ENCODE results near the gene MAGIX. TPM values are rescaled to one million over a fixed set of nuclear protein-coding genes. Genes with fewer than 3 reads are reported as not detected.

The MAGIX gene
- total RNA-seq, 4 donors from 2014 or later, result 0.77 to 12.4 (median 5.2) TPM

GRCh38 chrX:49184294-49185281 lies 22.0 kb downstream of the MAGIX start:
- Histone ChIP-seq H3K27me3 (no peaks in the 10 kb centered on the region), H3K9me3 (no peaks in the 10 kb centered on the region), H3K4me1 (no peaks in the 10 kb centered on the region), H3K27ac (peak overlapping the region; percentile 76 to 88), H3K4me3 (peak overlapping the region; percentile 28 to 33), H3K36me3 (no peaks in the 10 kb centered on the region)
- peak; percentile 95 to 97 for DNase-seq
- intact Hi-C loops (cut with DNase I; ENCODE audit: low total_unique reads), result no loop called here
- TF ChIP-seq POLR2A (IDR thresholded peaks at IDR 0.05), result peak; percentile 75 to 83
- no peak for TF ChIP-seq CTCF (IDR thresholded peaks at IDR 0.05)

- peak within 1 kb of the TSS; percentile 74 to 88 for H3K27ac ChIP-seq
- no peaks in the 10 kb centered on the region for H3K9me3 ChIP-seq
- DNase-seq, result peak; percentile 79 to 81
- intact Hi-C loops (cut with DNase I; ENCODE audit: low total_unique reads), result no loop called here
- H3K4me3 ChIP-seq, result peak within 1 kb of the TSS; percentile 33 to 45
- H3K27me3 ChIP-seq, result no peaks in the 10 kb centered on the region
- H3K4me1 ChIP-seq, result no peaks in the 10 kb centered on the region
- peak; percentile 67 to 72 for TF ChIP-seq POLR2A (IDR thresholded peaks at IDR 0.05)
- peak in 3 of 4 experiments; percentile 15 to 39 (median 25) for TF ChIP-seq CTCF (IDR thresholded peaks at IDR 0.05)
- no peaks in the 10 kb centered on the region for H3K36me3 ChIP-seq
Measured at GRCh38 chrX:49186125-49187027, 23.8 kb downstream of the MAGIX start, which contains the start of gene PRICKLE3. TSS of gene PRICKLE3 (minus strand) at chrX:49186373. CDS start at chrX:49186297, 76 bp downstream.

GRCh38 chrX:49187028-49187394 lies 24.5 kb downstream of the MAGIX start:
- TF ChIP-seq POLR2A (IDR thresholded peaks at IDR 0.05), result no peak
- no peak for TF ChIP-seq CTCF (IDR thresholded peaks at IDR 0.05)
- intact Hi-C loops (cut with DNase I; ENCODE audit: low total_unique reads), result no loop called here
- Histone ChIP-seq H3K4me1 (no peaks in the 10 kb centered on the region), H3K27me3 (no peaks in the 10 kb centered on the region), H3K36me3 (no peaks in the 10 kb centered on the region), H3K4me3 (no peak overlapping the region), H3K27ac (peak overlapping the region; percentile 74 to 88), H3K9me3 (no peaks in the 10 kb centered on the region)
- DNase-seq, result no peak

- Histone ChIP-seq H3K9me3 (no peaks in the 10 kb centered on the region), H3K27me3 (no peaks in the 10 kb centered on the region), H3K4me3 (no peak overlapping the region), H3K36me3 (no peaks in the 10 kb centered on the region), H3K4me1 (no peaks in the 10 kb centered on the region), H3K27ac (peak overlapping the region in 1 of 2 donors; percentile 88)
- DNase-seq, result no peak
- intact Hi-C loops (cut with DNase I; ENCODE audit: low total_unique reads), result no loop called here
- TF ChIP-seq POLR2A (IDR thresholded peaks at IDR 0.05) (no peak), CTCF (IDR thresholded peaks at IDR 0.05) (no peak)
Measured at GRCh38 chrX:49187526-49187925, 25.0 kb downstream of the MAGIX start.

All from uterus (tissue), 4 donors.